HG02885 (cell line): ENCODE measurements around the gene BMP10.
"Not testable (repeated sequence)": the region's sequence is repeated elsewhere in the genome, so short reads cannot be mapped to it uniquely, and the experiment has no call there.

Experiments
- ATAC-seq: cut with Tn5 transposase; IDR thresholded peaks from one replicate; pipeline ENCODE4 v1.9.1; 2021; ENCODE audit warnings: mild to moderate bottlenecking; ENCODE audit not compliant: unreplicated experiment, poor library complexity

The BMP10 gene

DNA sequence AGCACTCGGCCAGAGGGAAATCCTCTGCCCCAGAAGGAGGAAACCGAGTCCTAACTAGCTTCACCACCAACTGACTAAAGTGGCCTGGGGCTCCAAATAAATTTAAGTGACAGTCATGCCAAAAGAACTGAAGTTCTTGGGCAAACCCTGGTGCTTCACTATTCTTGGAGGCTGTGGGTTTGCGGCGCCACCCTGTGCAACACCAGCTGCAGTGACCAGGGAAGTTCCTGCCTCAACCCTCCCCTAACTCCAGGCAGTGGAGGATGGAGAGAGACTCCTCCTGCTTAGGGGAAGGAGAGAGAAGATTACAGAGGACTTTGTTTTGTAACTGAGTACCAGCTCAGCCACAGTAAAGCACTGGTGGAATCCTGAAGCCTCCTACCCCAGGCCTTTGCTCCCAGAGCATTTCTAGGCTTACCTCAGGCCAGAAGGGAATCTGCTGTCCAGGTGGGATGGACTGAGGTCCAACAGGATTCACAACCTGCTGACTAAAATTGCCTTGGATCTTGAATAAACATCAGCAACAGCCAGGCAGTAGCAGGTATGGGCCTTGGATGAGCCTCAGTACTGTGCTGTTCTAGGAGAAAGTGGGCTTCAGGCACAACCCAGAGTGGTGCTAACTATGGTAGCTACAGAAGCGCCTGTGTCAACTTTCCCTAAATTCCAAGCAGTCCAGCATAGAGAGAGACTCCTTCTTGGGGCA is 29.4 kb upstream of the BMP10 start:
- ATAC-seq = no peak

DNA sequence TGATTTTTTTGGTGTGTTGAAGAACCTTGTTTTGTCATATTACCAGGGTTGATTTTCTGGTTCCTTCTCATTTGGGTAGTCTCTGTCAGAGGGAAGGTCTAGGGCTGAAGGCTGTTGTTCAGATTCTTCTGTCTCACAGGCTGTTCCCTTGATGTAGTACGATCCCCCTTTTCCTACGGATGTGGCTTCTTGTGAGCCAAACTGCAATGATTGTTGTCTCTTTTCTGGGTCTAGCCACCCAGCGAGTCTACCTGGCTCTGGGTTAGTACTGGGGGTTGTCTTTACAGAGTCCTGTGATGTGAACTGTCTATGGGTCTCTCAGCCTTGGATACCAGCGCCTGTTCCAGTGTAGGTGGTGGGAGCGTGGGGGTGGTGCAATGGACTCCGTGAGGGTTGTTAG is 24.8 kb upstream of the BMP10 start:
- not testable (repeated sequence) for ATAC-seq

DNA sequence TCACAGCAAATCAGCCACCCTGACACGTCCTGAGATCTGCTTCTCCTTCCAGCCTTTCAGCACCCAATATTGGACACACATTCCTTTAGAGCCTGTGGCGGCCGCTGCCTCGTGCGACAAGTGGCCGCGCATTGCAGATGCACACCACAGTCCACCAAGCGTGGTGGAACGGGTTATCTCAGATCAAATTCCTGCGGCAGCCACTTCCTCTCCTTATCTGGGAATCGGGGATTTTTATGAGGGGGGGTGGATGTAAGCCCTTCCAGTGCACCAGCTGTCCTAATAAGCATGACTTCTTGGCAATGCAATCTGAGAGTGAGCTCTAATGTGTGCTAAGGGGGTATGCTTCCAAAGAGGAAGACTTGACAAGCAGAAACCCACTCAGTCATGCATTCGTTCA is 18.3 kb upstream of the BMP10 start:
- no peak for ATAC-seq

DNA sequence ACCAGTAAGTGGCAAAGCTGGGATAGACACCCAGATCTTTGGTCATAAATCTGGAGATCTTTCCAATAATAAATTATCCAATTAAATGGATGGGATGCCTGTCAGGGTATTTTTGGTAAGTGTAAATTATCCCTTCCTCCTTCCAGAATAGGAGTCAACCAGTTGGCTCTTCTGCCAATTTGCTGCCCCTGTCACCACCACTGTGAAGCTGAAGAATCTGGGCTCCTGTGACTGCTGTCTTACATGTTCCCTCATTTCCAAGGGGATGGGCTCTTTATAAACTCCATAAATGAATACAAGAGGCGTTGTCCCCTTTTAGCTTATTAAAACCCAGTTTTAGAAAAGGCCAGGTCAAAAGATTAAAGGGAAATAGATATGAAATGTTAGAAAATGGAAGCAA is 17.8 kb upstream of the BMP10 start:
- ATAC-seq = no peak

DNA sequence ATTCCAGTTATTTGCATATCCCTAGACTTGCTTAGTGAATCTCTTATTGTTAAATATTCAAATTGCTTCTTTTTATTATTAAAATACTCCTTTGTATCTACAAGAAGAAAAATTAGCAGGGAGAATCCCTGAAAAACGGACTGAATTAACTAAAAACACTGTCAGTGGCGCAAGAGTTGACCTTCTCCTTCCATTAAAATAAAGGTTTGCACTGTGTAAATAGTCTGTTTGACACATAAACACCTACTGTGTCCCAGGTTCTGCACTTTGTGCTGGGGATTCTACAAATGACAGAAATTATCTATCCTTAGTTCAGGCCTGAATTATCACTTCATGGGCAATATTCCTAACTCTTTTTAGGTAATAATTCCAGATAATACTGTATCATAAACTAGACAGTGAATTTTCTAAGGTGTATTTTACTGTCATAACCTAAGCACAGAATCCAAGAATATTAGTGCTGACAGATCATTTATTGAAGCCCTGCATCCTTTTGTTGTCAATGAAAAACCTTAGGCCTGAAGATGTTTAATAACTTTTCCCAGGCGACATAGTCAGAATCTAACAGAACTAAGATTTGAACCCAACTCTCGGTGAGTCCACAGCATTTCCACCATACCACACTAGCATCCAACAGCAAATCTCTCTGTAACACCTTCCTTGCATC is 17.0 kb upstream of the BMP10 start:
- no peak for ATAC-seq

DNA sequence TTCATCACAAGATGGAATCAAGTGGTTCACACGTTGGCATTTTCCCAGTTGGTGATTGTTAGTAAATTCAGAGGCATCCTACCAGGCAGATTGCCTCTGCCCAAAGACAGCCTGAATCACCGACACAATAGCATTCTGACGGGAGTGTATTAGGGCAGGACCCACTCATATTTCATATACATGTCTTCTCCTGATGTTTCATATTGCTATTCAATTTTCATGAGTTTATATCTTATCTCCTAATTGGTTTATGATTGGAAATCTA is 14.5 kb upstream of the BMP10 start:
- ATAC-seq = no peak

DNA sequence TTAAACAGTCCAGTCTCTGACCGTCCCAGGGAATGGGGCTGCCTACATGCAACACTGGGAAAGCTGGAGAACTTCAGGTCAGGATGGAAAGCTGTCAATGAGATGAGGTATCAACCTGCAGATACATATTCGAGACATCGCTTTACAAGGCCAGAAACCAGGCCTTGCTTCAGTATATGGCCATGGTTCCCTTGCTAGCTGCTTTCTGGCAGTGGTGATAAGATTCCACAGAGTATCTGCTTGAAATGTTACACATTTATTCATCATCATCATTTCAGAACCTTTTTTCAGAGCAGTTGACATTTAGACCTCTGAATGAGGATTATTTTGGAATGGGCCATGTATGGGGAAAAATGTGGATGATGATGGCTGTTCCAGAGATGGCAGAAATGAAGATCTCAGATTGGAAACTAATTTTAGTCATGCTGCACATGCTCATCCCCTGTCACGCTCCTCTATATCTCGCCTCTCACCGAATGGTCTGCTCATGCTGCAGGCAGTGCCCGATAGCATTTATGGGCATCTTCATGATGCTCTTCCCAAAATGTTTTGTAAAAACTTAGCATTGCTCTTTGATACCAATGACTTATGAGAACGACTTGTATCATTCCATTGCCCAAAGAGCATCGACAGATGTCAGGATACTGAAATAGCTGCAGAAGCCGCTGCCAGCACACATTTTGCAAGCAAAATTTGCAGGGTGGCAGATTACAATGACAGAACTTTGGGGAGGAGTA is 14.0 kb upstream of the BMP10 start:
- no peak for ATAC-seq

DNA sequence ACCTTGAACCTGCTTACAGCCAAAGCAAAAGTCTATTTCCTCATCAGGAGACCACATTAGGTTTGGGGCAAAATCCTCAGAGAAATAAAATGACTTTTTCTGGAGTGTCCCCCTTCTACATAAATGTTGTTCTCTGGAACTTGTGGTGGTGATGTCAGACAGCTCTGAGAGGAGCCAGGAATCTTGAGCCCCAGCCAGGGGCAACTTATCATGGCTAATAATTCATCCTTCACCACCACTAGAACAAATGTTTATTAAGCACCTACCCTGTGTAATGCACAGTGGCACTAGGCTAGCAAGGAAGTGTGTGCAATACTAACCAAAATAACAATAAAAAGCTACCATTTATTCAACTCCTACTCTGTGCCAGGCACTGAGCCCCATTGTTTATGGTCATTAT is 9.0 kb upstream of the BMP10 start:
- ATAC-seq = no peak

DNA sequence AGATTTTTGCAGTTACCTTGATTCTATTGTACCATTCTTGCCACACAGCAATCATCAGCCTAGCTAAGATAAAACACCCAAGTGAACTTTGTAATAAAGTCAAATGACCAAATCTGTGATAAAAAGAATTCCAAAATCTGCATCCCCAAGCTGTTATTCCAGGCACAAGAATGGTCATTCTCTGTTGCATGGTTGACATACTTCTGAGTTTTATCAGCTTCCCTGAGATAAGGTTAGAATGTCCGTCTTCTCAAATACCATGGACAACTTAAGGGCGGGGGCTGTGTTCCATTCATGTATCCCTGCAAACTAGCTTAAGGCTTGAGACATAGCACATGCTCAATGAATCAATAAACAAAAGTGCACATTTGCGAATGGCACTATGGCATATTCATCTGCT is 8.1 kb upstream of the BMP10 start:
- ATAC-seq = no peak

DNA sequence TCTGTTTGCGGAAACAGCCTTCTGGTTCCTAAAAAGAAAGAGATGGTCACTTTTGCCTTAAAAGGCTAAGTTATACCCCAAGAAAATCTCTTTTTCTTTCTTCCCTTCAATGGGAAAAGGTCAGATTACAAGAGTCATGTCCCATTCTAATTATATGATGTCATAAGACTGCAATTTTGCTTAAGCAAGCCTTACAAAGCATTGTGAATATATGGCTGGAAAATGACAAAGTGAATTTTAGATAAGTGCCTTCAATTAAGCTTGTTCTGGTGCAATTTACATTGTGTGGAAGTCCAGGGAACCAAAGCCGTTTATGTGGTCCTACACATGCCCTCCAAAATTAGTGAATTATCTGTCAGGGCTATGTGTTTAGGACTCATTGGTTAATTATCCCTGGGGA is 7.6 kb upstream of the BMP10 start:
- no peak for ATAC-seq

DNA sequence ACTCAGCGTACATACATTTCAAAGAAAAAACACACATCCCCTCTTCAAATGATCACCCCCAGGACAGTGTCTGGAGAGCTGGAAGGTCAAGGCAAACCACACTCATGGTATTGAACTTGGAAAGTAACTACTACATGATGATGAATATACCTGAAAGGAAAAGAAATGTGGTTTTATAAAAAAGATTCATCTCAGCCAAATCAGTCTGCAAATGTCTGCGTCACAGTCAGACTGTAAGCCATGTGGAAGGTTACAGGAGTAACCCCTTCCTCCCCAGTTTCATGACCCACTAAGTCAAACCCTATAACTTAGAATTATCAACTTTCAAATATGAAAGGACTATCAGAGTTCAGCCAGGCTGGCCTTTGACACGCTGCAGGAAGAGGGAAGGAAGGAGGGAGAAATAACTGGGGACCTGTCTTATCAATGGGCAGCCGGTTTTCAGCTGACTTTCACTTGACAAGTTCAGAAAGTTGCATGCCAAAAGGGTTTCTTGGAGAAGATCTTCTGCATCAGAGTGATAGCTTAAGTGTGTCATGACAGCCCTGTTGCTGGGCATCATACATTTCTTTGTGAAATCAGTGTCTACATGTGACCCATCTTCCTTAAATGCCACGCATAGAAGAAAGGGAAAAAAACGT is 7.0 kb upstream of the BMP10 start:
- no peak for ATAC-seq

DNA sequence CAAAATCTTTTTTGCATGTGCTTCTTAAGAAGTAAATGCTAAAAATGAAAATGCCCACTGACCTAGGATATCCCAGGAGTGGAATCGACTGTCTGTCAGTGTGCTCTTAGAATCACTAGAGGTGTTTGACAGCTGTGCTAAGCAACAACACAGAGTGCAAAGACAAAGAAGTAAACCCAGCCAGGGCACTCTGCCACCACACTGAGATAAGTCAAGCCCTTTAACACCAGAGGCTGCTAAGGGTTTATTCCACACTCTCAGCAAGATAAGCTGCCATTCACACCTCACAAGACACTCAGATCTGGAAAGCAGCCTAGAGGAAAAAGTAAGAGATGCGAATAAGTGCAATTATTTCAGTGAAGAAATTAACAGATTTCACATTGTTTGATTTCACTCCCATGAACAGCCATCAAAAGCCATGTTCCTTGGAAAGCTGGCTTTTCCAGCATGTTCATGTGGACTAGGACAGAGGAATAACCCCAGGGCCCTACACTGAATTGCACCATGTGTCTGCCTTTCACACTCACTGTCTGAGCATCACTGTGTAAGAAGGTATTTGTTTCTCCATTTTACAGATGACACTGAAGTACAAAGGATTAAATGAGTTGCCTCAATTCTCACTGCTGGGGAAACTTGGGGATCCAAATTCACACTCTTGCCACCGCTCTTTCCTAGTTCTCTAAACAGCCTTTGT is 6.0 kb upstream of the BMP10 start:
- ATAC-seq = no peak

DNA sequence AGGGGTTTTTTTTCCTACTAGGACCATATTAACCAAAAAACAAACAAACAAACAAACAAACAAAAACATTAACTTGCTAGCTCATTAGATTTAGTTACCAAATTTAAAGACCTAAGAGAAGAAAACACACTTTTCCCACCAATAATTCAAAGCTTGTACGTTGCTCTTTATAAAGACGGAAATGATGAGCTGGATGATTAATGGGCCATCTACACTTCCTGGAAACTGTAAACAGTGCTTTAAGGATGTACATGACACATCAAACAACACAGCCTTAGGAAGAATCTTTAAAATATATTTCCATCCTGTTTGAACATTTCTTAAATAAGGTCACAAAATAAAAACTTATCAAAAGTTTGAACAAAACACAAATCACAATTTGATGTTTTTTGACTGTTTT is 982 bp downstream of the BMP10 start:
- ATAC-seq = no peak

DNA sequence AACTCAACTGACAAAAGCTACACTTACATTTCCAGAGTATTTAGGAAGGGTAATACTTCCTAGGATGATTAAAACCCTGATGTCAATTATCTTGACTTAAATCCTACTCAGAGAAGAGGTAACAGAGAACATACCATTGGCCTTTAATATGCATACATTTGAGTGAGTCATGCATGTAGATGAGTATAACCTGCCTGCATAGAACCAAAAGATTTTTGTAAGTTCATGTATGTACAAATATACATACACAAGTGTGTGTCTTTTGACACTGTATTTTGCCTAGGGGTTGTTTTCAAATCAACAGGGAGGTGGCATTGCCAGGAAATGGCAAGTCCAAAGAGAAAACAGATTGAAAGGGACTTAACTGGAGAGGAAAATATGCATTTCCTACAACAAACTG is 6.1 kb downstream of the BMP10 start:
- ATAC-seq = no peak

DNA sequence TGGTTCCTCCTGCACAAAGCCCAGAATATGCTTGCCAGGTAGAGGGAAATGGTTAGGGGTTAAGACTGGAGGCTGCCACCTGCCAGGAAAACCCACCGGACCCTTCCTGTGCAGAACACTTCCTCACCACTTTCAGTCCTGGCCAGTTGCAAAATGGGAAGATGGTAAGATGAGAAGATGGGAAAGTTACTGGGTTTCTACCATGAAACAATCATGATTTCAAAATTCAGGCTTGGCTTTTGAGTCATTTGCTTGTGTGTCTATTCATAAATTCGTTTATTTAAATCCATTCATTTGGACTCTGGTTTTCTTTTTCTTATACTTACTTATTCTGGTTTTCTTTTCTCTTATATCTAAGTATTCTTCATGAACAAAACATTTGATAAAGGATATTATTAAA is 7.2 kb downstream of the BMP10 start:
- ATAC-seq = no peak

DNA sequence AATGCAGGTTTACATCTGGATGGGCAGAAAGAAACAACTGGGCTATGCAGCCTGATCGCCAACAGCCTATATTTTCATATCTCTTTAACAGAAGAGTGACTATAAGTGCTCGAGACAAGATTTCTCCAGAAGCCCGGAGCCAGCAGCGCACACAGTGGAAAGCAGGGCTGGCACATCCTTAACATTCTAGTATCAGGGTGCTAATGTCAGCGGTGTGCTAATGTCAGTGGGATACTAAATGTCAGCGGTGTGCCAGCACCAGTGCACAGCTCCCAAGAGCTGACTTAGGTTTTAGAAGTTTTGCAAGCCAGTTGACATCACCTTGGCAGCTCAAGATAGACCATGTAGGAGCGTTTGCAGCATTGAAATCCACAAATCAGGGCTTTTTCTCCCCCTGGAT is 8.3 kb downstream of the BMP10 start:
- no peak for ATAC-seq

DNA sequence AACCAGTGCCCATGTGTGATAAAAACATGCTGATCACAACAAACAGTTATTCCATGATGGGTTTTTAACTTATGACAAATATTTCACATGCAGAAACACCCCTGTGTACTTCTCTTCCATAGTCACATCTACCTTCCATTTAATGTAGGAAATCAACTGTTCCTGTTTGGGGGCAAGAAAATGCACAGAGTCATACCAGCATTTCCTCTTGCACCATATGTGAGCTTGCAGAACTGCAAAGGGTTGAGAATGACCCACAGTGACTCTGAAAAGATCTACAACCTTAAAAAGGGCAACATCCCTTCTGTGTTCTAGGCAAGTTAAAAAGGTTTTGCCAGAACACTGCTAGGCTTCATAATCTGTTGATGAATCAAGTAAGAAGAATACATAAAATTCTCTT is 9.9 kb downstream of the BMP10 start:
- ATAC-seq = no peak

DNA sequence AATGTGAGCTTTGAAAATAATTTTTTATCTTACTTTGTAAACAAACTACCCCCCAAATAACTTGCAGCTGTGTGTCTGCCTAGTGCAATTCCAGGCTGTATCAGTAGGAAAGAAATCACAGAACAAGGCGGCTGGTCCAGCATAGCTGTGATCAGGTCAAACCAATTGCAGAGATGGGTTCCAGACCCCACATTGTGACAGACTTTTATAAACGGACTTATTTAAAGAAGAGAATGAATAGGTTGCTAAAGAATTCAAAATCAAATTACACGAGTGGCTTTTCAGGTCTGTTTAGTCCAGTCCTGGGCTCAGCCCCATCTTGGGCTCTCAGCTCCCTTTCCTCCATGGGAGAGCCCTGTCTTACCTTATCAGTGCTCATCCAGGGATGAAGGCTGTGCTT is 11.1 kb downstream of the BMP10 start:
- no peak for ATAC-seq

DNA sequence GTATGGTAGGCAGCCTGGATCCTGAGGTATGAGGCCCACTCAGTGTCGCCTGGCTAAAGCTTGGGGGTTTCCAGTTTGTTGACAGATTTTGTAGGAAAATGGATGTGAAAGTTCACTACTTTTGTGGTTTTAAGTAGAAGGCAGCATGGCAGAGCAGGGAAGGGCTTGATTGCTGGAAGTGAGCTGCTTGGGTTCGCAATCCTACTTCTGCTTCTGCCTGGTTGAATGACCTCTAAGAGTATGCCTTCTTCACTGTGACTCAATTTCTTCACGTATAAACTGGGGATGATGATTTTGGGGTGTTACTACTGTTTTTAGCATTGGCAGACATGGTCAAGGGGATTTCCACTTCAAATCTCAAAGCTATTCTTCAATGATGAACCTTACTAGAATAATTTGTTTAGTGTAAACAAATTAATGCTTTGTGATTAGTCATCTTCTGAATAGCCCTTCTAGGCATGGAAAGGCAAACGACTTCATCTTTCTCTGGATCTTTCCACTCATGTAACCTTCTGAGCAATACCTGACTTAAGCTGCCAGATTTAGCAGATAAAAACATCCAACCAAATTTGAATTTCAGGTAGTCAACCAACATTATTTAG is 13.2 kb downstream of the BMP10 start:
- no peak for ATAC-seq

DNA sequence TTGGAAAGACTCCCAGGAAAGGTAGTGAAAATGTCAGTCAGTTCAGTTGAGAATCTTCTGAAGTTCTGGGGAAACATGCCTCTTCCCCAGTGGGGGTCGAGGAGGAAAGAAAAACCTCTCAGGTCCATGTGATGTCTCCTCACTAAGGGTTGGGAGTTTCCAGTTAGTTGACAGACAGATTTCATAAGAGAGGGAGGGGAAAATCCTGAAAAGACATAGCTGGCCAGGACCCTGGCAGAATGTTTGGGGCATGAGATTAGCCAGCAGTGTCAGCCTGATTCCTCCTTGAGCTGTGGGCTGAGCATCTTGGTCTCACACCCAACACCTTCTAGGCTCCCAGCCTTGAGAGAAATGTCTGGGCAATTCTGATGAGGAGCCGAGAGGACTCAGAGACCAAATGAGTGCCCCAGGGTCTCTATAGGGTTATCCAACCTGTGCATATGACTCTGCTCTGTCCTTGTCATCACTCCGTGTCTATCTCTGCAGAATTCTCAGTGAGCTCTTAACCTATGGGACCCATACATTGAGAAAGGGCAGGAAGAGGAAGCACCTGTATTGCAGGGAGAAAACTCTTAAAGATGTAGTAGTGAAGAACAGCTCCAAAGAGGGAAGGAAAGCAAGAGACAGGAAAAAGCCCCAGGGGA is 13.9 kb downstream of the BMP10 start:
- no peak for ATAC-seq
